Choroid plexus epithelial cell (primary cell): ENCODE results near the gene GALNT14.
"Not testable (repeated sequence)": the region's sequence is repeated elsewhere in the genome, so short reads cannot be mapped to it uniquely, and the experiment has no call there.

Experiments used
- DNase-seq: peaks from one replicate; pipeline ENCODE4 v3.0.0-alpha.2; 2010; ENCODE audit warnings: low read depth
- H3K4me3 ChIP-seq: 2 replicates; pipeline ENCODE4 v1.5.1; 2011; ENCODE audit warnings: low read depth, mild to moderate bottlenecking, control low read depth, low read length, moderate library complexity
- TF ChIP-seq, protein P1 (sequence below): conservative IDR thresholded peaks from 2 replicates; pipeline ENCODE4 v1.5.1; 2011; ENCODE audit warnings: low read depth, mild to moderate bottlenecking, control low read depth, inconsistent platforms, low read length, moderate library complexity

The GALNT14 gene

DNA sequence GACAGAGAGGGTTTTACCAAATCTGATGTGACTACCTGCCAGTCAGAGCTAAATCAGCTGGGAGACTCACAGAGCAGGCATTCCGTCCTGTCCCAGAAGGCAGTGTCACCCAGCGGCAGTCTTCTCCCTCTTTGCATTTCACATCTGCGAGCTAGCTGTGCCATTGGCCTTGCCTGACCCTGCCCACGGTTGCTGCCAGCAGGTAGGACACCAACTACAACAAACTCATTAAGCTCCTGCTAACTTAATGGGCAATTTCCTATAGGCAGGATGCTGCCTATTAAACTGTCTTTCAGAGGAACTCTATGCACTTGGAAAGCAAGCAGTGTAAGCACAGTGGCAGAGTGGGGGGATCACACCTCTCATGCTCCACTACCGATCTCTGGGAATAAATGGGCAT lies 214.6 kb downstream of the GALNT14 start:
- TF ChIP-seq, protein P1, sequence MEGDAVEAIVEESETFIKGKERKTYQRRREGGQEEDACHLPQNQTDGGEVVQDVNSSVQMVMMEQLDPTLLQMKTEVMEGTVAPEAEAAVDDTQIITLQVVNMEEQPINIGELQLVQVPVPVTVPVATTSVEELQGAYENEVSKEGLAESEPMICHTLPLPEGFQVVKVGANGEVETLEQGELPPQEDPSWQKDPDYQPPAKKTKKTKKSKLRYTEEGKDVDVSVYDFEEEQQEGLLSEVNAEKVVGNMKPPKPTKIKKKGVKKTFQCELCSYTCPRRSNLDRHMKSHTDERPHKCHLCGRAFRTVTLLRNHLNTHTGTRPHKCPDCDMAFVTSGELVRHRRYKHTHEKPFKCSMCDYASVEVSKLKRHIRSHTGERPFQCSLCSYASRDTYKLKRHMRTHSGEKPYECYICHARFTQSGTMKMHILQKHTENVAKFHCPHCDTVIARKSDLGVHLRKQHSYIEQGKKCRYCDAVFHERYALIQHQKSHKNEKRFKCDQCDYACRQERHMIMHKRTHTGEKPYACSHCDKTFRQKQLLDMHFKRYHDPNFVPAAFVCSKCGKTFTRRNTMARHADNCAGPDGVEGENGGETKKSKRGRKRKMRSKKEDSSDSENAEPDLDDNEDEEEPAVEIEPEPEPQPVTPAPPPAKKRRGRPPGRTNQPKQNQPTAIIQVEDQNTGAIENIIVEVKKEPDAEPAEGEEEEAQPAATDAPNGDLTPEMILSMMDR = no peak
- no peak overlapping the region for H3K4me3 ChIP-seq
- DNase-seq = no peak

DNA sequence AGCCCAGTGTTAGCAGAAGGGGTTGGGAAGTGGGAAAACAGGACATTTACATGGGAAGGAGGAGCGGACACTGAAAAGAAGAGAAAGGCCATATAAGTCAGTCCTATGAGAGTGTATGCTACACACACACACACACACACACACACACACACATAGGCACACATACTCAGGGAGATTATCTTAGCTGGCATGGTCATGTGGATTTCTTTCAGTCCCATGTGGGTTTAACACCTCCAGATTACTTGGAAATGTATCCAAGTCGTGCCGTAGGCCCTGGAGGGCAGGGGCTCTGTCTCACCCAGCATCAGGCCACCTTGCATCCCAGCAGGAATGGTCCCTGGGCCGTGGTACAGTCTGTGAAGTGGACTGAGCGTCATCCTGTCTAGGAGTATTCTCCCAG lies 217.7 kb downstream of the GALNT14 start:
- TF ChIP-seq, protein P1 = no peak
- DNase-seq = no peak
- no peak overlapping the region for H3K4me3 ChIP-seq

DNA sequence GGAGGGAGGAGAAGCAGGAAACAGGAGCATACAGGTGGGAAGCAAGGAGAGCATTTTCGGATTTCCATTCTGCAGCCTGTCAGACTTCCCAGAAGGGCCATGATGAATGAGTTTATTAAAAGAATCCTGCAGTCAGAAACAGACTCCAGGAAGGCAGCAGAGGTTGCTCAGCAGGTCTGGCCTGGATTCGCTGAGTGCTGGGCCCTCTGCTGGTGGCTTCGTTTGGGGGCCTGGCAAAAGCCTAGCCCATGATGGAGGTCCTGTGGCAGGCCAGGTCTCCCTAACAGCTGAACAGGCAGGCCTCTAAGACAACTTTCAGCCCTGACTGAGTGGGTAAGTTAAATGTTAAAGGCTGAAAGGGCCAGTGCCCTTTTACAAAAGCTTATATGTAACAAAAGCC lies 222.8 kb downstream of the GALNT14 start:
- TF ChIP-seq, protein P1 = peak; percentile 19
- no peak overlapping the region for H3K4me3 ChIP-seq
- DNase-seq = peak; percentile 2

DNA sequence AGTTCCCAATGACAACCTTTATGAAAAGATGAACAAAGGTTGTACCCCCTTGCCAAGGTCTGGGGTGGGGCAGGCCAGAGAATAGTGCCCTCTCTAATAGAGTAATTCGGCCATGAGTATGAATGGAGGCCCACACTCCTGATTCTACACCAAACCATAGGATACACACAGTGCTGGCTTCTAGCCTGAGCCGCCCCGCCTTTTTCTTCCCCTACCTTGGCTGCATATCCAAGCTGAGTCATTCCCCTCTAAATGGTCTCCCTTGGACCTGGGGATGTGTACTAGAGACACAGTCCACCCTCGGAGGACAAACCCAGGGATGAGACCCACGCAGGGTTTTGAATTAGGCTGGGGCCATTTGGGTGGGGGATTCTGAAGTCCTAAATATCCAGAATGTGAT lies 223.8 kb downstream of the GALNT14 start:
- DNase-seq = no peak
- TF ChIP-seq, protein P1 = no peak
- no peak overlapping the region for H3K4me3 ChIP-seq

DNA sequence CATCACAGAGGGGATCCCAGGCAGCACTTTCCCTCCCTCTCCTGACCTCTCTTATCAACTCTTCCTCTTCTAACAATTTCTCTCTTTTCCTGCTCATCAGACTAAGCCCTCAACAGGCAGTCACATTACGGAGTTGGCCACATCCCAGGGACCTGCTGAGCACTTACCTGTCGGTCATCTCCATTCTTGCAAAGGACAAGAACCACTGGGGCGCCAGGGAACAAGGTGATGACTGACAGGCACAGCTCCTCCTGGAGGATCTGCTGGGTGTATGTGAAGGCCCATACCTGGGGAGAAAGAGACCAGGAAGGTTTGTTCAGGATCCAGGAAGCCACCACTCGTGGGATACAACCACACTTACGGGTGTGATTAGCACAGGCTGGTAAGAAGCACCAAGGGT lies 226.2 kb downstream of the GALNT14 start:
- TF ChIP-seq, protein P1 = no peak
- no peak for DNase-seq
- no peak overlapping the region for H3K4me3 ChIP-seq

DNA sequence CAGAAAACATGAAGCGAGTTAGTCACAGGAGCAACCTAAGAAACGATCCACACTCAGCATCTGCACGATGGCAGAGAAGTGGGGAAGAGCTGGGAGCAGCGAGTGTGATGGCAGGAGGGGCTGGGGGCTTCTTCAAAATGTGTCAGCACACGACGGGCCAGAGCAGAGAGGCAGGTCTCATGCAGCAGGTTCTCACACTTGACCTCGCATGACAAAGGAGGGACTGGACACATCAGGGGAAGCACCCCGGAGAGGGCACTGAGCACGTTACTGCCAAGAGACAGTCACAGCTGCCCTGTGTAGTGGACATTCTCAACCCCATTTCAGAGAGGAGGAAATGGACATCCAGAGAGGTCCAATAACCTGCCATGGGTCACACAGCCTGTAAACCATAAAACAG lies 226.9 kb downstream of the GALNT14 start:
- TF ChIP-seq, protein P1 = no peak
- no peak for DNase-seq
- H3K4me3 ChIP-seq = no peak overlapping the region

DNA sequence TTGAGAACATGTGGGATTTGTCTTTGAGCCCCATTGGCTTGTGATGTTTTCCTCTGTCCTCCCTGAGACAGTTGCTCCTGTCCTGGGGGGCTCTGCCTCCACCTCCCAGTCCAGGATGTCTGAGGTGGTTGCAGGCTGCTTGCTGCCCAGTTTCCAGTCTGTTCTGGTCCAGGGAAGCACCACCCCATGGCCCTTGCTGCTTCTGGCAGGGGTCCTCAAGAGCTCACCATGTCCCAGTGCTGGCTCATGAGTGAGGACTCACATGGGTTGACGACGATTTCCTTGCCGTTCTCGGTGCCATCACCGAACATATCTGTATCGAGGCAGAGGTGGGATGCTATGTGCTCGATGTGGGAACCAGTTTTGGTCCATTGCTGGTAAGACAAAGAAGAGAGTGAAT lies 227.6 kb downstream of the GALNT14 start:
- TF ChIP-seq, protein P1 = no peak
- no peak for DNase-seq
- no peak overlapping the region for H3K4me3 ChIP-seq

DNA sequence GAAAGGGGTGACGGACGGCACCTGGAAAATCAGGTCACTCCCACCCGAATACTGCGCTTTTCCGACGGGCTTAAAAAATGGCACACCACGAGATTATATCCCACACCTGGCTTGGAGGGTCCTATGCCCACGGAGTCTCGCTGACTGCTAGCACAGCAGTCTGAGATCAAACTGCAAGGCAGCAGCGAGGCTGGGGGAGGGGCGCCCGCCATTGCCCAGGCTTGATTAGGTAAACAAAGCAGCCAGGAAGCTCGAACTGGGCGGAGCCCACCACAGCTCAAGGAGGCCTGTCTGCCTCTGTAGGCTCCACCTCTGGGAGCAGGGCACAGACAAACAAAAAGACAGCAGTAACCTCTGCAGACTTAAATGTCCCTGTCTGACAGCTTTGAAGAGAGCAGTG lies 233.8 kb downstream of the GALNT14 start:
- not testable (repeated sequence) for DNase-seq, H3K4me3 ChIP-seq
